Lower lobe of right lung (tissue), 2 donors: Measurements from ENCODE around the gene UPK2. TPM values are rescaled to one million over a fixed set of nuclear protein-coding genes. Genes with fewer than 3 reads are reported as not detected.

Experiments
- ATAC-seq, 2 donors: fragments of 200-7000 bp; cut with Tn5 transposase; one replicate each; pipeline ENCODE4 v1.9.1; 2020 to 2022; ENCODE audit warnings: mild to moderate bottlenecking in 2 of 2, moderate library complexity in 2 of 2
- DNase-seq: peaks from one replicate; pipeline ENCODE4 v3.0.0-alpha.2; 2020
- H3K27ac ChIP-seq: fragments of 200-600 bp; one replicate; pipeline ENCODE4 v1.8.0; 2022
- H3K27me3 ChIP-seq: fragments of 200-600 bp; one replicate; pipeline ENCODE4 v1.8.0; 2022; ENCODE audit warnings: low read depth
- H3K36me3 ChIP-seq: fragments of 200-600 bp; one replicate; pipeline ENCODE4 v1.8.0; 2022; ENCODE audit warnings: mild to moderate bottlenecking
- H3K4me1 ChIP-seq: fragments of 200-600 bp; one replicate; pipeline ENCODE4 v1.8.0; 2022
- H3K4me3 ChIP-seq: fragments of 200-600 bp; one replicate; pipeline ENCODE4 v1.8.0; 2022; ENCODE audit warnings: mild to moderate bottlenecking
- H3K9me3 ChIP-seq: fragments of 200-600 bp; one replicate; pipeline ENCODE4 v1.8.0; 2022
- CTCF ChIP-seq: fragments of 200-600 bp; IDR thresholded peaks from one replicate; pipeline ENCODE4 v1.8.0; 2022; ENCODE audit warnings: antibody characterized with exemption, mild to moderate bottlenecking
- intact Hi-C: fragments of 100-400 bp; cut with DNase I; formaldehyde crosslinking; loops from one replicate; pipeline ENCODE4 v1.11.0; 2022
- total RNA-seq: library from RNA; stranded (reverse); fragmentation: NEBNext Ultra II Directional; extraction: Animal tissue kit (Norgen Biotek cat#: 25700); gene quantifications from one replicate; pipeline ENCODE4 v1.2.1, GENCODE V29; 2021
- donor health status: DM: no; HTN: yes; CAD: no; lungs with severe emphysema.

UPK2 gene
- total RNA-seq, 1 donor from 2014 or later: not detected

GRCh38 chr11:118915941-118916841 lies 39.9 kb upstream of the UPK2 start:
- no peak for TF ChIP-seq CTCF
- Histone ChIP-seq H3K4me1 (peaks cover 99% of the 10 kb centered on the region), H3K4me3 (peak overlapping the region; percentile 40), H3K27ac (peak overlapping the region; percentile 90), H3K9me3 (no peaks in the 10 kb centered on the region), H3K36me3 (no peaks in the 10 kb centered on the region), H3K27me3 (no peaks in the 10 kb centered on the region)
- intact Hi-C loops: no loop called here
- DNase-seq: no peak
- no peak for ATAC-seq

- Histone ChIP-seq H3K36me3 (no peaks in the 10 kb centered on the region), H3K27ac (peak overlapping the region; percentile 90), H3K27me3 (no peaks in the 10 kb centered on the region), H3K4me3 (peak overlapping the region; percentile 40), H3K9me3 (no peaks in the 10 kb centered on the region), H3K4me1 (peaks cover 99% of the 10 kb centered on the region)
- no peak for TF ChIP-seq CTCF
- intact Hi-C loops: no loop called here
- DNase-seq (no peak), ATAC-seq (no peak)
Measured at GRCh38 chr11:118916842-118917388, 39.2 kb upstream of the UPK2 start.

- Histone ChIP-seq H3K27ac (peak overlapping the region; percentile 90), H3K9me3 (no peaks in the 10 kb centered on the region), H3K36me3 (no peaks in the 10 kb centered on the region), H3K4me3 (peak overlapping the region; percentile 40), H3K27me3 (no peaks in the 10 kb centered on the region), H3K4me1 (peaks cover 99% of the 10 kb centered on the region)
- DNase-seq (peak; percentile 72), ATAC-seq (peak; percentile 20 to 22)
- intact Hi-C loops: no loop called here
- no peak for TF ChIP-seq CTCF
Measured at GRCh38 chr11:118917481-118918127, 38.5 kb upstream of the UPK2 start.

- peak overlapping the region; percentile 90 for H3K27ac ChIP-seq
- peak; percentile 74 for DNase-seq
- ATAC-seq: peak; percentile 29 to 32
- no peaks in the 10 kb centered on the region for H3K27me3 ChIP-seq
- H3K4me3 ChIP-seq: peak overlapping the region; percentile 40
- intact Hi-C loops: no loop called here
- H3K4me1 ChIP-seq: peaks cover 99% of the 10 kb centered on the region
- H3K9me3 ChIP-seq: no peaks in the 10 kb centered on the region
- TF ChIP-seq CTCF: no peak
- H3K36me3 ChIP-seq: no peaks in the 10 kb centered on the region
Measured at GRCh38 chr11:118918128-118918685, 37.9 kb upstream of the UPK2 start.

- H3K27ac ChIP-seq: peak overlapping the region; percentile 90
- H3K36me3 ChIP-seq: no peaks in the 10 kb centered on the region
- ATAC-seq (no peak), DNase-seq (no peak)
- peaks cover 99% of the 10 kb centered on the region for H3K4me1 ChIP-seq
- peak overlapping the region; percentile 93 for H3K4me3 ChIP-seq
- H3K9me3 ChIP-seq: no peaks in the 10 kb centered on the region
- TF ChIP-seq CTCF: no peak
- intact Hi-C loops: no loop called here
- no peaks in the 10 kb centered on the region for H3K27me3 ChIP-seq
Measured at GRCh38 chr11:118918686-118919280, 37.3 kb upstream of the UPK2 start.
